Kidney (tissue), 14 donors: ENCODE data around the gene FNTB. TPM values are rescaled to one million over a fixed set of nuclear protein-coding genes. Genes with fewer than 3 reads are reported as not detected.

Source experiments
- DNase-seq, 5 donors: peaks; one replicate each; pipeline ENCODE4 v3.0.0-alpha.2; 2013 to 2020
- FAIRE-seq: peaks from 2 replicates; lab custom pipeline; 2012; peaks lifted over from hg19 to GRCh38; lab: Jason Lieb, UNC
- H3K27ac ChIP-seq, 2 donors: one replicate each; pipeline ENCODE4 v1.7.0; 2013; ENCODE audit warnings: low read depth in 2 of 2, low read length in 2 of 2, inconsistent platforms in 1 of 2
- H3K27me3 ChIP-seq: one replicate; pipeline ENCODE4 v1.7.1; 2013; ENCODE audit warnings: low read length, inconsistent platforms; ENCODE audit not compliant: control insufficient read depth, insufficient read depth
- H3K36me3 ChIP-seq, 3 donors: one replicate each; pipeline versions ENCODE4 v1.7.0 to v1.7.1; 2013; ENCODE audit warnings: low read length in 3 of 3, control low read depth in 1 of 3, inconsistent platforms in 1 of 3; ENCODE audit not compliant: insufficient read depth in 3 of 3, control insufficient read depth in 2 of 3
- H3K4me1 ChIP-seq, 3 donors: one replicate each; pipeline versions ENCODE4 v1.7.0 to v1.7.1; 2013; ENCODE audit warnings: low read length in 3 of 3, inconsistent platforms in 1 of 3, low read depth in 1 of 3; ENCODE audit not compliant: control insufficient read depth in 2 of 3, insufficient read depth in 2 of 3
- H3K4me3 ChIP-seq, 3 donors: one replicate each; pipeline versions ENCODE4 v1.7.0 to v1.8.1; 2013; ENCODE audit warnings: low read length in 3 of 3, control low read depth in 1 of 3, inconsistent platforms in 1 of 3
- H3K9ac ChIP-seq, 3 donors: one replicate each; pipeline versions ENCODE4 v1.7.0 to v1.7.1; 2013; ENCODE audit warnings: low read length in 3 of 3, control low read depth in 1 of 3, inconsistent platforms in 1 of 3
- H3K9me3 ChIP-seq, 3 donors: one replicate each; pipeline versions ENCODE4 v1.7.0 to v1.7.1; 2013; ENCODE audit warnings: low read length in 3 of 3, control low read depth in 1 of 3, inconsistent platforms in 1 of 3; ENCODE audit not compliant: control insufficient read depth in 2 of 3, insufficient read depth in 1 of 3
- intact Hi-C: fragments of 100-400 bp; cut with DNase I; formaldehyde crosslinking; loops from one replicate; pipeline ENCODE4 v1.11.1; 2022
- polyA plus RNA-seq: library from polyadenylated mRNA; stranded (reverse); fragments of 350-450 nt; fragmentation: Illumina TruSeq; extraction: RNeasy Lipid Tissue Mini Kit (QIAGEN cat#74804); gene quantifications from one replicate; pipeline ENCODE4 v1.2.3, GENCODE V29; 2014; ENCODE audit warnings: low read depth, low replicate concordance; ENCODE audit not compliant: insufficient read depth
- total RNA-seq: library from RNA; stranded (reverse); fragmentation: NEBNext Ultra II Directional; extraction: Animal tissue kit (Norgen Biotek cat#: 25700); gene quantifications from one replicate; pipeline ENCODE4 v1.2.1, GENCODE V29; 2021
- TF ChIP-seq, protein P1 (sequence below): IDR thresholded peaks from 3 replicates; pipeline ENCODE4 v1.5.1; 2012; ENCODE audit warnings: mild to moderate bottlenecking, moderate library complexity, borderline replicate concordance; ENCODE audit not compliant: insufficient read depth; ENCODE audit errors: extremely low read depth
- donor health status: control.
- donor health status: control.
- donor health status: control.
- donor health status: control.
- donor health status: control.
- donor health status: DM: yes; HTN: yes; CAD: no.
- donor health status: Normal renal cell carcinoma (clear cell type).

Gene FNTB
- total and polyA plus RNA-seq, 2 donors from 2014 or later: 13.6 to 15.0 TPM

DNA sequence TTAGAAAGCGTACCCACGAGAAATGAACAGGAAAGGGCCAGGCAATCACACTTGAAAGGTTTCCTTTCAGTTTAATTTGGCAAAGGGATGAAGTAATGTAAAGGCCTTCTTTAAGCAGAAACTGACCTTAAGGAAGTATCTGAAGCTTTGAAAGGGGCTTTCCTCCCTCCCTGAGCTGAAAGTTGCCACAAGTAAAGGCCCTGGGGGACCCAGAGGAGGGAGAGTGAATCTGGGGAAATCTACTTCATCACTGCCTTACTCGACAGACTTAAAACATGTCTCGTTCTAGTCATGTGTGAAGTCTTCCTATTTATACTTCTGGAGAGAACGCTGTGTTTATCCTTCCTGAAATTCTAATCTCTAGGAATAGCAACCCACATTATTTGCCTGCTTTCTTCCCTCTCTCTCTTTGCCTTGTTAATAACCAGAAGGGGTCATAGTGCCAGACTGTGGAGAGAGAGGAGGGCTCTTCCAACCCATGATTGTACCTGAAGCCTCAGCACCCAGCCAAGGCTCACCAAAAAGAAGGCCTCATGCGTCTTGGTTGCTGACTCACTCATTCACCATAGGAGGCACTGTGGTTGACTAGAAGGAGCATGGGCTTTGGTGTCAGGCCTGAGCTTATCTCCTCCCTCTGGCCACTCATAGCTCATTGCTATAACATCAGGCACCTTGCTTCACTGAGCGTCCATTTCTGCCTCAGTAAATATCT, 33.9 kb upstream of the FNTB start:
- DNase-seq: no peak
- H3K4me1 ChIP-seq: peaks cover 0 to 15% (median 0%) of the 10 kb centered on the region in 3 donors
- no peaks in the 10 kb centered on the region for H3K27me3 ChIP-seq
- intact Hi-C loops: no loop called here
- no peak overlapping the region for H3K4me3 ChIP-seq
- no peak for FAIRE-seq
- no peak overlapping the region for H3K9ac ChIP-seq
- TF ChIP-seq, protein P1, sequence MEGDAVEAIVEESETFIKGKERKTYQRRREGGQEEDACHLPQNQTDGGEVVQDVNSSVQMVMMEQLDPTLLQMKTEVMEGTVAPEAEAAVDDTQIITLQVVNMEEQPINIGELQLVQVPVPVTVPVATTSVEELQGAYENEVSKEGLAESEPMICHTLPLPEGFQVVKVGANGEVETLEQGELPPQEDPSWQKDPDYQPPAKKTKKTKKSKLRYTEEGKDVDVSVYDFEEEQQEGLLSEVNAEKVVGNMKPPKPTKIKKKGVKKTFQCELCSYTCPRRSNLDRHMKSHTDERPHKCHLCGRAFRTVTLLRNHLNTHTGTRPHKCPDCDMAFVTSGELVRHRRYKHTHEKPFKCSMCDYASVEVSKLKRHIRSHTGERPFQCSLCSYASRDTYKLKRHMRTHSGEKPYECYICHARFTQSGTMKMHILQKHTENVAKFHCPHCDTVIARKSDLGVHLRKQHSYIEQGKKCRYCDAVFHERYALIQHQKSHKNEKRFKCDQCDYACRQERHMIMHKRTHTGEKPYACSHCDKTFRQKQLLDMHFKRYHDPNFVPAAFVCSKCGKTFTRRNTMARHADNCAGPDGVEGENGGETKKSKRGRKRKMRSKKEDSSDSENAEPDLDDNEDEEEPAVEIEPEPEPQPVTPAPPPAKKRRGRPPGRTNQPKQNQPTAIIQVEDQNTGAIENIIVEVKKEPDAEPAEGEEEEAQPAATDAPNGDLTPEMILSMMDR: no peak
- no peak overlapping the region for H3K27ac ChIP-seq
- H3K36me3 ChIP-seq: peaks cover 0 to 7% (median 0%) of the 10 kb centered on the region in 3 donors
- H3K9me3 ChIP-seq: no peaks in the 10 kb centered on the region

DNA sequence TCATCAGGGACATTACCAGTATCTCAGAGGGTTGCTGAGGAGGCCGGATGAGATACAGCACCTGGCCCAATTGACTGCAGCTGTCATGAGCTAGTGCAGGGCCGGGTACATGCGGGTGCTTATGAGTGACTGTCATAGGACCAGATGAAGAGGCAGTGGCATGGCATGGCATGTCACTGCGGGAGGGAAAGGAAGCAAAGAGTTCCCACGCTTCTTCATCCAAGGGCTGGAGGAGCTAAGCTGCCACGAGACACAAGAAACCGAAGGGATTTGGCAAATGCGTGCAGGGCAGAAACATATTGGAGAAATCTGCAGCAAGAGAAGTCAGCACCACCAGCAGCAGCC, 33.4 kb upstream of the FNTB start:
- Histone ChIP-seq H3K4me3 (no peak overlapping the region), H3K9me3 (no peaks in the 10 kb centered on the region), H3K9ac (no peak overlapping the region), H3K27me3 (no peaks in the 10 kb centered on the region), H3K27ac (no peak overlapping the region), H3K36me3 (peaks cover 0 to 7% (median 0%) of the 10 kb centered on the region in 3 donors), H3K4me1 (peaks cover 0 to 15% (median 0%) of the 10 kb centered on the region in 3 donors)
- TF ChIP-seq, protein P1: no peak
- peak in 2 of 5 donors; percentile 22 to 35 for DNase-seq
- no peak for FAIRE-seq
- intact Hi-C loops: no loop called here

GRCh38 chr14:64953661-64954060, 33.0 kb upstream of the FNTB start:
- intact Hi-C loops: no loop called here

More at GRCh38 chr14:64953661-64954060, 33.0 kb upstream of the FNTB start:
- DNase-seq (peak in 2 of 5 donors; percentile 13 to 24), FAIRE-seq (no peak)
- no peaks in the 10 kb centered on the region for H3K9me3 ChIP-seq
- peaks cover 0 to 14% (median 0%) of the 10 kb centered on the region in 3 donors for H3K4me1 ChIP-seq
- no peak overlapping the region for H3K27ac ChIP-seq
- H3K36me3 ChIP-seq: peaks cover 0 to 7% (median 0%) of the 10 kb centered on the region in 3 donors
- H3K4me3 ChIP-seq: no peak overlapping the region
- no peaks in the 10 kb centered on the region for H3K27me3 ChIP-seq
- TF ChIP-seq, protein P1: no peak
- no peak overlapping the region for H3K9ac ChIP-seq
